Liver (tissue), 9 donors: ENCODE measurements around the gene PDE4C. TPM values are rescaled to one million over a fixed set of nuclear protein-coding genes. Genes with fewer than 3 reads are reported as not detected.

Experiments used
- DNase-seq: peaks from one replicate; pipeline ENCODE4 v3.0.0-alpha.2; 2017; ENCODE audit warnings: low spot score
- H3K27ac ChIP-seq, 2 donors: one replicate each; pipeline ENCODE4 v1.7.0; 2013; ENCODE audit warnings: inconsistent platforms in 2 of 2, low read length in 2 of 2, control low read depth in 1 of 2, low read depth in 1 of 2, mild to moderate bottlenecking in 1 of 2
- H3K27me3 ChIP-seq, 4 donors: one replicate each; pipeline versions ENCODE4 v1.6.1 to v1.7.0; 2013; ENCODE audit warnings: low read length in 3 of 4, inconsistent platforms in 1 of 4, mild to moderate bottlenecking in 1 of 4, moderate library complexity in 1 of 4; ENCODE audit not compliant: control insufficient read depth in 4 of 4, insufficient read depth in 4 of 4
- H3K36me3 ChIP-seq, 4 donors: one replicate each; pipeline versions ENCODE4 v1.6.1 to v1.7.0; 2013; ENCODE audit warnings: low read length in 3 of 4, mild to moderate bottlenecking in 3 of 4, low read depth in 1 of 4, moderate library complexity in 1 of 4; ENCODE audit not compliant: control insufficient read depth in 4 of 4, insufficient read depth in 3 of 4
- H3K4me1 ChIP-seq, 4 donors: one replicate each; pipeline versions ENCODE4 v1.6.1 to v1.7.0; 2013; ENCODE audit warnings: low read length in 3 of 4, mild to moderate bottlenecking in 3 of 4, moderate library complexity in 1 of 4; ENCODE audit not compliant: control insufficient read depth in 4 of 4, insufficient read depth in 4 of 4
- H3K4me3 ChIP-seq, 3 donors: one replicate each; pipeline versions ENCODE4 v1.6.1 to v1.7.0; 2013; ENCODE audit warnings: low read length in 3 of 3, control low read depth in 1 of 3, low read depth in 1 of 3, mild to moderate bottlenecking in 1 of 3
- H3K9ac ChIP-seq, 2 donors: one replicate each; pipeline ENCODE4 v1.7.0; 2013; ENCODE audit warnings: low read length in 2 of 2, mild to moderate bottlenecking in 2 of 2, moderate library complexity in 2 of 2, control low read depth in 1 of 2, low read depth in 1 of 2
- H3K9me3 ChIP-seq, 4 donors: one replicate each; pipeline versions ENCODE4 v1.6.1 to v1.7.0; 2013; ENCODE audit warnings: low read length in 3 of 4; ENCODE audit not compliant: control insufficient read depth in 4 of 4
- EGR1 ChIP-seq, 2 donors: IDR thresholded peaks; 2 replicates each; pipeline ENCODE4 v1.6.1; 2016 to 2018; ENCODE audit warnings: antibody characterized with exemption in 2 of 2, low read depth in 2 of 2
- FOXA1 ChIP-seq: IDR thresholded peaks from 2 replicates; pipeline ENCODE4 v1.6.1; 2016; ENCODE audit warnings: antibody characterized with exemption
- FOXA2 ChIP-seq: IDR thresholded peaks from 2 replicates; pipeline ENCODE4 v1.6.1; 2016; ENCODE audit warnings: antibody characterized with exemption
- GABPA ChIP-seq, 2 donors: IDR thresholded peaks in 1 of 2; conservative IDR thresholded peaks in 1 of 2; 2 replicates each; pipeline ENCODE4 v1.6.1; 2016; ENCODE audit warnings: antibody characterized with exemption in 2 of 2, mild to moderate bottlenecking in 1 of 2, moderate library complexity in 1 of 2
- HNF4A ChIP-seq, 2 donors: conservative IDR thresholded peaks; 2 replicates each; pipeline ENCODE4 v1.6.1; 2016; ENCODE audit warnings: antibody characterized with exemption in 2 of 2, mild to moderate bottlenecking in 2 of 2
- HNF4G ChIP-seq: IDR thresholded peaks from 2 replicates; pipeline ENCODE4 v1.6.1; 2016; ENCODE audit warnings: antibody characterized with exemption
- JUND ChIP-seq, 2 donors: IDR thresholded peaks; 2 replicates each; pipeline ENCODE4 v1.6.1; 2016; ENCODE audit warnings: antibody characterized with exemption in 2 of 2
- NR2F2 ChIP-seq: IDR thresholded peaks from 2 replicates; pipeline ENCODE4 v1.6.1; 2016; ENCODE audit warnings: antibody characterized with exemption
- RAD21 ChIP-seq, 2 donors: IDR thresholded peaks; 2 replicates each; pipeline ENCODE4 v1.6.1; 2016; ENCODE audit warnings: antibody characterized with exemption in 2 of 2, mild to moderate bottlenecking in 2 of 2
- RXRA ChIP-seq, 2 donors: IDR thresholded peaks; 2 replicates each; pipeline ENCODE4 v1.6.1; 2017 to 2018; ENCODE audit warnings: antibody characterized with exemption in 2 of 2, mild to moderate bottlenecking in 1 of 2
- SP1 ChIP-seq: IDR thresholded peaks from 2 replicates; pipeline ENCODE4 v1.6.1; 2018; ENCODE audit warnings: antibody characterized with exemption, mild to moderate bottlenecking
- TAF1 ChIP-seq: conservative IDR thresholded peaks from 2 replicates; pipeline ENCODE4 v1.6.1; 2016; ENCODE audit warnings: antibody characterized with exemption, mild to moderate bottlenecking
- YY1 ChIP-seq: IDR thresholded peaks from 2 replicates; pipeline ENCODE4 v1.6.1; 2016; ENCODE audit warnings: antibody characterized with exemption, mild to moderate bottlenecking
- WGBS: extraction: QIAGEN DNeasy Blood & Tissue Kit; methylation state at CpG from one replicate; pipeline ENCODE4 v1.1.7; 2013; 5-methylcytosine and 5-hydroxymethylcytosine counted together
- polyA plus RNA-seq, 2 donors: library from polyadenylated mRNA; stranded (reverse) in 1 of 2; unstranded in 1 of 2; fragments of 200-250 nt in 1 of 2; fragments of >200 nt in 1 of 2; fragmentation: Nextera tagmentation in 1 of 2; extraction: Ambion mirVana in 1 of 2; gene quantifications; one replicate each; pipeline versions ENCODE4 v1.2.1 to v1.2.3, GENCODE V29; 2013 to 2015
- total RNA-seq, 2 donors: library from RNA; depleted of rRNA; stranded (reverse); fragments of >200 nt; gene quantifications; one replicate each; pipeline ENCODE4 v1.2.3, GENCODE V29; 2014
- TF ChIP-seq, protein P1 (sequence below): IDR thresholded peaks from 2 replicates; pipeline ENCODE4 v1.6.1; 2016; ENCODE audit warnings: antibody characterized with exemption, mild to moderate bottlenecking
- TF ChIP-seq, protein P2 (sequence below): fragments of 150-350 bp; IDR thresholded peaks from 2 replicates; pipeline ENCODE4 v1.5.1; 2017; ENCODE audit warnings: improper control_type of control experiment, low read depth, low read length; ENCODE audit not compliant: missing input control
- TF ChIP-seq, protein P3 (sequence below): IDR thresholded peaks from 2 replicates; pipeline ENCODE4 v1.6.1; 2016; ENCODE audit warnings: antibody characterized with exemption
- donor health status: healthy.
- donor health status: healthy.
- donor health status: healthy.
- donor health status: healthy.
- donor health status: healthy.

PDE4C gene
- total and polyA plus RNA-seq, 4 donors, result 0.23 to 0.75 (median 0.51) TPM; not detected in 1

DNA sequence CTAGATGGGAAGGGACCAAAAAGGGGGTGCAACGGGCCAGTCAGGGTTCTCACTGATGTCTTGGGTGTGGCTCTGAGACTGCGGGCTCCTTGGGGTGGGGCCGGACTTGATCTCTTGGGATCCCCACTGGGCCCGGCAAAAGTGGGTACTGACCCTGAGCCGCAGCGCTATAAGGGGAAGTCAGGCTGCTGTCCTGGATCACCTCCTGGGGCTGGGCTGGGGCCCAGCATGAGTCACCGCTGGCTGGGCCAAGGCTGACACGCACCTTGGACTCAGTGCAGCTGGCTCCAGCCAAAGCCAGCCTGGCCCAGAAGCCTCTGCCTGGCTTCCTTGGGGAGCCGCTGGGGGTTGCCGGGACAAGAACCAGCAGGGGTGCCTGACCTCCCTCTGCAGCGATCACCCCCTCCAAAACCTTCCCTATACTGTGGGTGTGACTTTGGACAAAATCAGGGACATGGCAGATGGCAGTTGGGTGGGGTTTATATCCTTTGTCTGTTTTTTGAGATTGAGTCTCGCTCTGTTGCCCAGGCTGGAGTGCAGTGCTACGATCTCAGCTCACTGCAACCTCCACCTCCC is 48.6 kb upstream of the PDE4C start (continued):
- no peak for TF ChIP-seq TAF1
- peak; percentile 85 to 87 for TF ChIP-seq RXRA (IDR thresholded peaks at IDR 0.05)
- no peak for TF ChIP-seq FOXA1
- TF ChIP-seq GABPA (IDR thresholded peaks at IDR 0.05 in 1 of 2, conservative IDR thresholded peaks at IDR 0.05 in 1 of 2), result peak in 1 of 2 donors; percentile 37

DNA sequence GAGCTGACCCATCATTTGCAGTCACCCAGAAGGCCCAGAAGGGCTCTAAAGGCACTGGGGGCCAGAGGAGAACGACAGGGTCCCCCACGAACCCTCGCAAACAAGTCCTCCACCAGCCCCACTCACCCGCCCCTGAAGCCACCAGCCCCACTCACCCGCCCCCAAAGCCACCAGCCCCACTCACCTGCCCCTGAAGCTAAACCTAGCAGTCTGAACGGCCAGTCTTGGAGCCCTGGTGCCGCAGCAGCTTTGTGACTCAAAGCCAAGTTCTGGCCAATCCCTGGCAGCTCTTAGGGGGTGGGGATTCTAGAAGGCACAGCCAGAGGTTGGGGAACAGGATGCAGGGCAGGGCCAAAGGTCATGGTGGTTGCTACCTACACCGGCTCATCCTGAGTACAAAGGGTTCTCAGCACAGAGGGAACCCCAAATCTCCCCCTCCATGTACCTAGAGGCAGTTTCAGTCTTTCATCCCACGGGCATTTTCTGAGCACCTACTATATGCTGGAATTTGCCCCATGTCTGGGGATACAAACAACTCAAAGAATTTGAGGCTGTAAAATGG is 48.1 kb upstream of the PDE4C start, which contains the start of gene IQCN:
Gene IQCN, minus strand, starts transcription at position 234 of the 562 bp plus-strand sequence. CDS start 4,974 bp downstream, outside the sequence.
- Histone ChIP-seq H3K9ac (no peak within 1 kb of the TSS), H3K4me3 (no peak within 1 kb of the TSS), H3K9me3 (no peaks in the 10 kb centered on the region), H3K27me3 (no peaks in the 10 kb centered on the region), H3K4me1 (peaks cover 9 to 39% (median 35%) of the 10 kb centered on the region in 4 donors), H3K36me3 (peaks cover 0 to 5% (median 1%) of the 10 kb centered on the region in 4 donors), H3K27ac (peak within 1 kb of the TSS; percentile 80 to 85)
- WGBS, result 61% methylated on average over 9 of the region's 9 CpGs
- DNase-seq, result no peak
- TF ChIP-seq NR2F2, result peak; percentile 85
- no peak for TF ChIP-seq EGR1 (IDR thresholded peaks at IDR 0.05; ENCODE audit: low read depth in 2 of 2)
- TF ChIP-seq, protein P1, sequence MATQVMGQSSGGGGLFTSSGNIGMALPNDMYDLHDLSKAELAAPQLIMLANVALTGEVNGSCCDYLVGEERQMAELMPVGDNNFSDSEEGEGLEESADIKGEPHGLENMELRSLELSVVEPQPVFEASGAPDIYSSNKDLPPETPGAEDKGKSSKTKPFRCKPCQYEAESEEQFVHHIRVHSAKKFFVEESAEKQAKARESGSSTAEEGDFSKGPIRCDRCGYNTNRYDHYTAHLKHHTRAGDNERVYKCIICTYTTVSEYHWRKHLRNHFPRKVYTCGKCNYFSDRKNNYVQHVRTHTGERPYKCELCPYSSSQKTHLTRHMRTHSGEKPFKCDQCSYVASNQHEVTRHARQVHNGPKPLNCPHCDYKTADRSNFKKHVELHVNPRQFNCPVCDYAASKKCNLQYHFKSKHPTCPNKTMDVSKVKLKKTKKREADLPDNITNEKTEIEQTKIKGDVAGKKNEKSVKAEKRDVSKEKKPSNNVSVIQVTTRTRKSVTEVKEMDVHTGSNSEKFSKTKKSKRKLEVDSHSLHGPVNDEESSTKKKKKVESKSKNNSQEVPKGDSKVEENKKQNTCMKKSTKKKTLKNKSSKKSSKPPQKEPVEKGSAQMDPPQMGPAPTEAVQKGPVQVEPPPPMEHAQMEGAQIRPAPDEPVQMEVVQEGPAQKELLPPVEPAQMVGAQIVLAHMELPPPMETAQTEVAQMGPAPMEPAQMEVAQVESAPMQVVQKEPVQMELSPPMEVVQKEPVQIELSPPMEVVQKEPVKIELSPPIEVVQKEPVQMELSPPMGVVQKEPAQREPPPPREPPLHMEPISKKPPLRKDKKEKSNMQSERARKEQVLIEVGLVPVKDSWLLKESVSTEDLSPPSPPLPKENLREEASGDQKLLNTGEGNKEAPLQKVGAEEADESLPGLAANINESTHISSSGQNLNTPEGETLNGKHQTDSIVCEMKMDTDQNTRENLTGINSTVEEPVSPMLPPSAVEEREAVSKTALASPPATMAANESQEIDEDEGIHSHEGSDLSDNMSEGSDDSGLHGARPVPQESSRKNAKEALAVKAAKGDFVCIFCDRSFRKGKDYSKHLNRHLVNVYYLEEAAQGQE, result peak; percentile 42
- TF ChIP-seq HNF4A (conservative IDR thresholded peaks at IDR 0.05), result peak; percentile 63
- TF ChIP-seq RAD21 (IDR thresholded peaks at IDR 0.05), result peak in 1 of 2 donors; percentile 20
- peak; percentile 76 for TF ChIP-seq SP1
- peak; percentile 50 for TF ChIP-seq HNF4G
- TF ChIP-seq YY1, result peak; percentile 42
- TF ChIP-seq, protein P2, sequence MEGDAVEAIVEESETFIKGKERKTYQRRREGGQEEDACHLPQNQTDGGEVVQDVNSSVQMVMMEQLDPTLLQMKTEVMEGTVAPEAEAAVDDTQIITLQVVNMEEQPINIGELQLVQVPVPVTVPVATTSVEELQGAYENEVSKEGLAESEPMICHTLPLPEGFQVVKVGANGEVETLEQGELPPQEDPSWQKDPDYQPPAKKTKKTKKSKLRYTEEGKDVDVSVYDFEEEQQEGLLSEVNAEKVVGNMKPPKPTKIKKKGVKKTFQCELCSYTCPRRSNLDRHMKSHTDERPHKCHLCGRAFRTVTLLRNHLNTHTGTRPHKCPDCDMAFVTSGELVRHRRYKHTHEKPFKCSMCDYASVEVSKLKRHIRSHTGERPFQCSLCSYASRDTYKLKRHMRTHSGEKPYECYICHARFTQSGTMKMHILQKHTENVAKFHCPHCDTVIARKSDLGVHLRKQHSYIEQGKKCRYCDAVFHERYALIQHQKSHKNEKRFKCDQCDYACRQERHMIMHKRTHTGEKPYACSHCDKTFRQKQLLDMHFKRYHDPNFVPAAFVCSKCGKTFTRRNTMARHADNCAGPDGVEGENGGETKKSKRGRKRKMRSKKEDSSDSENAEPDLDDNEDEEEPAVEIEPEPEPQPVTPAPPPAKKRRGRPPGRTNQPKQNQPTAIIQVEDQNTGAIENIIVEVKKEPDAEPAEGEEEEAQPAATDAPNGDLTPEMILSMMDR, result no peak

DNA sequence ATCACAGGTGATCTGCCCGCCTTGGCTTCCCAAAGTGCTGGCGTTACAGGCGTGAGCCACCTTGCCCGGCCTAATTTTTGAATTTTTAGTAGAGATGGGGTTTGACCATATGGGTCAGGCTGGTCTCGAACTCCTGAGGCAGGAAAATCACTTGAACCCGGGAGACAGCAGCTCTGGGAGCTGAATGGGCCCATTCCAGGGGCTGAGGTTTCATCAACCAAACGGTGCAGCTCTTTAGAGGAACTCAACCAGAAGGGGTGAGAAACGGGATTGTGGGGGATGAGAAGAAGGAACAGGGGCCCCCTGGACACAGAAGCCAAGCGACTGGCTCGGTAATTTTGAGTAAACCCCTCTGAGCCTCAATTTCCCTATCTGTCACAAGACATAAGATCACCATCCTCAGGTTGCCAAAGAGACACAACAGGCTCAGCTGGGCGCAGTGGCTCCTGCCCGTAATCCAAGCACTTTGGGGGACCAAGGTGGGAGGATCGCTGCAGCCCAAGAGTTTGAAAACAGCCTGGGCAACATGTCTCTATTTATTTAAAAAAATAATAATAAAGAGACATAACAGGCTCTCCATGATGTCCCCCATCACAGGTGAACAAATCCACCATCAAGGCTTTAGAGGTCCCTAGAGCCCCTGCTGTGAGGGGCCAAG is 47.5 kb upstream of the PDE4C start:
- Histone ChIP-seq H3K4me1 (peaks cover 7 to 32% (median 29%) of the 10 kb centered on the region in 4 donors), H3K9me3 (no peaks in the 10 kb centered on the region), H3K27me3 (no peaks in the 10 kb centered on the region), H3K27ac (peak overlapping the region in 1 of 2 donors; percentile 80), H3K4me3 (no peak overlapping the region), H3K36me3 (peaks cover 0 to 5% (median 1%) of the 10 kb centered on the region in 4 donors), H3K9ac (no peak overlapping the region)
- 97% methylated on average over 13 of the region's 13 CpGs for WGBS
- DNase-seq, result no peak
- TF ChIP-seq JUND (IDR thresholded peaks at IDR 0.05) (no peak), EGR1 (IDR thresholded peaks at IDR 0.05; ENCODE audit: low read depth in 2 of 2) (no peak), SP1 (no peak), HNF4G (no peak), TAF1 (no peak), NR2F2 (no peak), FOXA1 (no peak), YY1 (no peak), HNF4A (conservative IDR thresholded peaks at IDR 0.05) (no peak), FOXA2 (no peak)
- TF ChIP-seq, protein P2, result no peak
- TF ChIP-seq, protein P3, sequence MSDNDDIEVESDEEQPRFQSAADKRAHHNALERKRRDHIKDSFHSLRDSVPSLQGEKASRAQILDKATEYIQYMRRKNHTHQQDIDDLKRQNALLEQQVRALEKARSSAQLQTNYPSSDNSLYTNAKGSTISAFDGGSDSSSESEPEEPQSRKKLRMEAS, result no peak
